Spleen (tissue), 7 donors: ENCODE measurements around the gene ARHGAP6.

ENCODE experiments used
- CTCF ChIP-seq, 11 experiments: fragments of 200-600 bp in 7 of 11; fragments of 450-650 bp in 4 of 11; sonication (generic) in 4 of 11; IDR thresholded peaks in 8 of 11; conservative IDR thresholded peaks in 3 of 11; 1 replicate in 7 of 11; 2 replicates in 4 of 11; pipeline versions ENCODE4 v1.4.0 to v1.8.0; 2016 to 2021; ENCODE audit warnings: antibody characterized with exemption in 11 of 11, inconsistent platforms in 4 of 11, mild to moderate bottlenecking in 1 of 11
- POLR2A ChIP-seq, 3 donors: fragments of 450-650 bp; IDR thresholded peaks; one replicate each; pipeline ENCODE4 v1.5.1; 2017; ENCODE audit warnings: antibody characterized with exemption in 3 of 3, mild to moderate bottlenecking in 1 of 3
- donor health status: DM: no; HTN: no; CAD: no; lungs with moderate emphysema.
- donor health status: DM: no; HTN: no; CAD: no.
- donor health status: DM: no; HTN: no; CAD: no.

- TF ChIP-seq CTCF (IDR thresholded peaks at IDR 0.05 in 8 of 11, conservative IDR thresholded peaks at IDR 0.05 in 3 of 11) = no peak
- TF ChIP-seq POLR2A (IDR thresholded peaks at IDR 0.05) = no peak
Observed at GRCh38 chrX:11478911-11479310, 186.8 kb downstream of the ARHGAP6 start.
